Spleen (tissue), 11 donors: ENCODE measurements around the gene PTPRM. TPM values are rescaled to one million over a fixed set of nuclear protein-coding genes. Genes with fewer than 3 reads are reported as not detected.

Experiments
- DNase-seq: peaks from one replicate; pipeline ENCODE4 v3.0.0-alpha.2; 2020
- H3K27ac ChIP-seq, 8 donors: fragments of 200-600 bp; sonication (generic) in 7 of 8; 1 replicate in 4 of 8; 2 replicates in 4 of 8; pipeline versions ENCODE4 v1.5.0 to v1.8.0; 2016 to 2021; ENCODE audit warnings: inconsistent platforms in 4 of 8, mild to moderate bottlenecking in 4 of 8, moderate library complexity in 1 of 8
- H3K27me3 ChIP-seq, 7 donors: fragments of 200-600 bp; sonication (generic) in 6 of 7; replicated peaks in 1 of 7; 1 replicate in 4 of 7; 2 replicates in 3 of 7; pipeline versions ENCODE4 v1.5.0 to v1.8.0; 2016 to 2021; ENCODE audit warnings: inconsistent platforms in 3 of 7, mild to moderate bottlenecking in 1 of 7
- H3K36me3 ChIP-seq, 6 donors: fragments of 200-600 bp; sonication (generic) in 5 of 6; 1 replicate in 4 of 6; 2 replicates in 2 of 6; pipeline versions ENCODE4 v1.5.0 to v1.8.0; 2016 to 2021; ENCODE audit warnings: inconsistent platforms in 2 of 6
- H3K4me1 ChIP-seq, 6 donors: fragments of 200-600 bp; sonication (generic) in 5 of 6; 1 replicate in 3 of 6; 2 replicates in 3 of 6; pipeline versions ENCODE4 v1.5.0 to v1.8.0; 2016 to 2021; ENCODE audit warnings: inconsistent platforms in 3 of 6
- H3K4me3 ChIP-seq, 8 donors: fragments of 200-600 bp; sonication (generic) in 7 of 8; 1 replicate in 4 of 8; 2 replicates in 4 of 8; pipeline versions ENCODE4 v1.5.0 to v1.8.0; 2016 to 2021; ENCODE audit warnings: inconsistent platforms in 4 of 8, mild to moderate bottlenecking in 4 of 8, moderate library complexity in 2 of 8
- H3K9me3 ChIP-seq, 8 donors: fragments of 200-600 bp; sonication (generic) in 7 of 8; 1 replicate in 4 of 8; 2 replicates in 4 of 8; pipeline versions ENCODE4 v1.5.0 to v1.8.0; 2016 to 2021; ENCODE audit warnings: inconsistent platforms in 4 of 8
- CTCF ChIP-seq, 11 experiments: fragments of 200-600 bp in 7 of 11; fragments of 450-650 bp in 4 of 11; sonication (generic) in 4 of 11; IDR thresholded peaks in 8 of 11; conservative IDR thresholded peaks in 3 of 11; 1 replicate in 7 of 11; 2 replicates in 4 of 11; pipeline versions ENCODE4 v1.4.0 to v1.8.0; 2016 to 2021; ENCODE audit warnings: antibody characterized with exemption in 11 of 11, inconsistent platforms in 4 of 11, mild to moderate bottlenecking in 1 of 11
- POLR2A ChIP-seq, 3 donors: fragments of 450-650 bp; IDR thresholded peaks; one replicate each; pipeline ENCODE4 v1.5.1; 2017; ENCODE audit warnings: antibody characterized with exemption in 3 of 3, mild to moderate bottlenecking in 1 of 3
- POLR2AphosphoS5 ChIP-seq, 3 donors: sonication (generic); formaldehyde crosslinking; IDR thresholded peaks; one replicate each; pipeline ENCODE4 v1.5.1; 2017; ENCODE audit warnings: antibody characterized with exemption in 3 of 3
- WGBS, 5 donors: extraction: QIAGEN DNeasy Blood & Tissue Kit in 3 of 5; methylation state at CpG; one replicate each; pipeline versions ENCODE4 v1.1.5 to v1.1.7; 2013 to 2018; 5-methylcytosine and 5-hydroxymethylcytosine counted together
- intact Hi-C: fragments of 100-400 bp; cut with DNase I; formaldehyde crosslinking; loops from one replicate; pipeline ENCODE4 v1.15.0; 2023; ENCODE audit warnings: low total_unique reads
- polyA plus RNA-seq, 3 donors: library from polyadenylated mRNA; stranded (reverse); fragments of 200-250 nt; gene quantifications; one replicate each; pipeline ENCODE4 v1.2.1, GENCODE V29; 2013
- total RNA-seq, 7 donors: library from RNA; depleted of rRNA in 3 of 7; stranded (reverse); fragments of >200 nt in 3 of 7; fragmentation: NEBNext Ultra II Directional in 4 of 7; extraction: Animal tissue kit (Norgen Biotek cat#: 25700) in 4 of 7; gene quantifications; one replicate each; pipeline versions ENCODE4 v1.1.0 to v1.2.1, GENCODE V29; 2016 to 2021
- donor health status: healthy with polysubstance abuse.
- donor health status: DM: no; HTN: no; CAD: no; lungs with moderate emphysema.
- donor health status: DM: no; HTN: no; CAD: no.
- donor health status: Bipolar disorder and iron deficiency.
- donor health status: healthy.
- donor health status: DM: no; HTN: no; CAD: no.
- donor health status: DM: yes; HTN: yes; CAD: no.

The PTPRM gene
- total and polyA plus RNA-seq, 10 donors, result 23.5 to 97.8 (median 62.8) TPM

- no peak overlapping the region for H3K4me3 ChIP-seq
- TF ChIP-seq POLR2AphosphoS5 (IDR thresholded peaks at IDR 0.05) (no peak), POLR2A (IDR thresholded peaks at IDR 0.05) (no peak), CTCF (IDR thresholded peaks at IDR 0.05 in 8 of 11, conservative IDR thresholded peaks at IDR 0.05 in 3 of 11) (no peak)
- H3K9me3 ChIP-seq, result no peaks in the 10 kb centered on the region
- intact Hi-C loops, result no loop called here
- no peak overlapping the region for H3K27ac ChIP-seq
- H3K27me3 ChIP-seq, result no peaks in the 10 kb centered on the region
- no peak for DNase-seq
- H3K36me3 ChIP-seq, result no peaks in the 10 kb centered on the region
- WGBS, 5 donors, result 90 to 97% (median 93%) methylated on average over 7 of the region's 7 CpGs
- peaks cover 0 to 7% (median 0%) of the 10 kb centered on the region in 6 donors for H3K4me1 ChIP-seq
These were observed 31.3 kb downstream of the PTPRM start for GRCh38 chr18:7598167-7599047.

- WGBS, 5 donors, result 81 to 96% (median 88%) methylated on average over 6 of the region's 6 CpGs
- H3K4me1 ChIP-seq, result peaks cover 0 to 6% (median 0%) of the 10 kb centered on the region in 6 donors
- no peak for DNase-seq
These were observed 32.9 kb downstream of the PTPRM start for GRCh38 chr18:7600036-7600435.

GRCh38 chr18:7600528-7601245, 33.6 kb downstream of the PTPRM start:
- DNase-seq, result no peak
- H3K27ac ChIP-seq, result no peak overlapping the region
- H3K27me3 ChIP-seq, result no peaks in the 10 kb centered on the region
- H3K4me3 ChIP-seq, result no peak overlapping the region
- no peak for TF ChIP-seq POLR2AphosphoS5 (IDR thresholded peaks at IDR 0.05)
- no peak for TF ChIP-seq CTCF (IDR thresholded peaks at IDR 0.05 in 8 of 11, conservative IDR thresholded peaks at IDR 0.05 in 3 of 11)
- TF ChIP-seq POLR2A (IDR thresholded peaks at IDR 0.05), result no peak
- WGBS, 5 donors, result 79 to 85% (median 84%) methylated on average over 13 of the region's 13 CpGs
- no peaks in the 10 kb centered on the region for H3K36me3 ChIP-seq
- no peaks in the 10 kb centered on the region for H3K9me3 ChIP-seq
- intact Hi-C loops, result no loop called here
- H3K4me1 ChIP-seq, result peaks cover 0 to 6% (median 0%) of the 10 kb centered on the region in 6 donors

More at GRCh38 chr18:7600036-7600435, 32.9 kb downstream of the PTPRM start:
- Histone ChIP-seq H3K4me3 (no peak overlapping the region), H3K27me3 (no peaks in the 10 kb centered on the region), H3K27ac (no peak overlapping the region), H3K9me3 (no peaks in the 10 kb centered on the region), H3K36me3 (no peaks in the 10 kb centered on the region)
- no peak for TF ChIP-seq CTCF (IDR thresholded peaks at IDR 0.05 in 8 of 11, conservative IDR thresholded peaks at IDR 0.05 in 3 of 11)
- no peak for TF ChIP-seq POLR2AphosphoS5 (IDR thresholded peaks at IDR 0.05)
- no peak for TF ChIP-seq POLR2A (IDR thresholded peaks at IDR 0.05)
- intact Hi-C loops, result no loop called here

- intact Hi-C loops, result no loop called here
- Histone ChIP-seq H3K4me3 (no peak overlapping the region), H3K27me3 (no peaks in the 10 kb centered on the region), H3K36me3 (no peaks in the 10 kb centered on the region), H3K27ac (no peak overlapping the region), H3K4me1 (peaks cover 0 to 6% (median 0%) of the 10 kb centered on the region in 6 donors), H3K9me3 (no peaks in the 10 kb centered on the region)
- TF ChIP-seq CTCF (IDR thresholded peaks at IDR 0.05 in 8 of 11, conservative IDR thresholded peaks at IDR 0.05 in 3 of 11), result no peak
- TF ChIP-seq POLR2A (IDR thresholded peaks at IDR 0.05), result no peak
- TF ChIP-seq POLR2AphosphoS5 (IDR thresholded peaks at IDR 0.05), result no peak
- no peak for DNase-seq
- WGBS, 5 donors, result 75 to 78% (median 75%) methylated on average over 6 of the region's 6 CpGs
These were observed 34.1 kb downstream of the PTPRM start for GRCh38 chr18:7601246-7601615.
